GM23338 (cell line): Measurements from ENCODE around the gene PCDHB10.
"Not testable (repeated sequence)": the region's sequence is repeated elsewhere in the genome, so short reads cannot be mapped to it uniquely, and the experiment has no call there.

ENCODE experiments used
- CREB1 ChIP-seq: fragments of 250-450 bp; sonication (Bioruptor Pico); IDR thresholded peaks from 2 replicates; pipeline ENCODE4 v1.5.0; 2020; ENCODE audit warnings: low read depth, mild to moderate bottlenecking, moderate library complexity
- EZH2 ChIP-seq: fragments of 200-600 bp; sonication (generic); IDR thresholded peaks from one replicate; pipeline ENCODE4 v1.8.0; 2017; ENCODE audit warnings: antibody characterized with exemption, mild to moderate bottlenecking, low read depth; ENCODE audit not compliant: unreplicated experiment
- EZH2phosphoT487 ChIP-seq: fragments of 200-600 bp; sonication (generic); IDR thresholded peaks from one replicate; pipeline ENCODE4 v1.8.1; 2018; ENCODE audit warnings: antibody characterized with exemption; ENCODE audit not compliant: unreplicated experiment
- JUNB ChIP-seq: IDR thresholded peaks from one replicate; pipeline ENCODE4 v1.6.1; 2016; ENCODE audit warnings: antibody characterized with exemption; ENCODE audit not compliant: unreplicated experiment
- NANOG ChIP-seq: IDR thresholded peaks from 2 replicates; pipeline ENCODE4 v1.6.1; 2016; ENCODE audit warnings: antibody characterized with exemption, borderline replicate concordance
- POLR2AphosphoS5 ChIP-seq: IDR thresholded peaks from 2 replicates; pipeline ENCODE4 v1.6.1; 2016; ENCODE audit warnings: antibody characterized with exemption, low read depth
- STAT1 ChIP-seq: IDR thresholded peaks from one replicate; pipeline ENCODE4 v1.6.1; 2016; ENCODE audit warnings: antibody characterized with exemption; ENCODE audit not compliant: unreplicated experiment
- ZNF114 ChIP-seq: fragments of 250-450 bp; sonication (Bioruptor Pico); IDR thresholded peaks from 2 replicates; pipeline ENCODE4 v1.5.0; 2020; ENCODE audit warnings: mild to moderate bottlenecking, moderate library complexity
- ZNF331 ChIP-seq: fragments of 250-450 bp; sonication (Bioruptor Pico); IDR thresholded peaks from 2 replicates; pipeline ENCODE4 v1.5.0; 2020; ENCODE audit warnings: low read depth, mild to moderate bottlenecking, moderate library complexity
- TF ChIP-seq, protein P1 (sequence below), 2 experiments: fragments of 200-600 bp in 1 of 2; sonication (generic) in 1 of 2; conservative IDR thresholded peaks; 2 replicates each; pipeline versions ENCODE4 v1.5.1 to v1.6.1; 2016 to 2017; ENCODE audit warnings: antibody characterized with exemption in 2 of 2, low read depth in 2 of 2, mild to moderate bottlenecking in 2 of 2, moderate library complexity in 1 of 2
- TF ChIP-seq, protein P2 (sequence below): IDR thresholded peaks from one replicate; pipeline ENCODE4 v1.6.1; 2018; ENCODE audit warnings: antibody characterized with exemption; ENCODE audit not compliant: unreplicated experiment
- TF ChIP-seq, protein P3 (sequence below): fragments of 250-450 bp; sonication (Bioruptor Pico); IDR thresholded peaks from 2 replicates; pipeline ENCODE4 v1.5.0; 2020; ENCODE audit warnings: mild to moderate bottlenecking, moderate library complexity
- TF ChIP-seq, protein P4 (sequence below): IDR thresholded peaks from 2 replicates; pipeline ENCODE4 v1.6.1; 2016; ENCODE audit warnings: antibody characterized with exemption

DNA sequence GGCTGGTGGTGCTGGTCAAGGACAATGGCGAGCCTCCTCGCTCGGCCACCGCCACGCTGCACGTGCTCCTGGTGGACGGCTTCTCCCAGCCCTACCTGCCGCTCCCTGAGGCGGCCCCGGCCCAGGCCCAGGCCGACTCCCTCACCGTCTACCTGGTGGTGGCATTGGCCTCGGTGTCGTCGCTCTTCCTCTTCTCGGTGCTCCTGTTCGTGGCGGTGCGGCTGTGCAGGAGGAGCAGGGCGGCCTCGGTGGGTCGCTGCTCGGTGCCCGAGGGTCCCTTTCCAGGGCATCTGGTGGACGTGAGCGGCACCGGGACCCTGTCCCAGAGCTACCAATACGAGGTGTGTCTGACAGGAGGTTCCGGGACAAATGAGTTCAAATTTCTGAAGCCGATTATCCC, 33.3 kb downstream of the PCDHB10 start:
- TF ChIP-seq EZH2; EZH2phosphoT487; POLR2AphosphoS5; ZNF114; JUNB; CREB1; ZNF331 (CRISPR knock-in tag); STAT1; NANOG: not testable (repeated sequence)
- TF ChIP-seq, protein P1, sequence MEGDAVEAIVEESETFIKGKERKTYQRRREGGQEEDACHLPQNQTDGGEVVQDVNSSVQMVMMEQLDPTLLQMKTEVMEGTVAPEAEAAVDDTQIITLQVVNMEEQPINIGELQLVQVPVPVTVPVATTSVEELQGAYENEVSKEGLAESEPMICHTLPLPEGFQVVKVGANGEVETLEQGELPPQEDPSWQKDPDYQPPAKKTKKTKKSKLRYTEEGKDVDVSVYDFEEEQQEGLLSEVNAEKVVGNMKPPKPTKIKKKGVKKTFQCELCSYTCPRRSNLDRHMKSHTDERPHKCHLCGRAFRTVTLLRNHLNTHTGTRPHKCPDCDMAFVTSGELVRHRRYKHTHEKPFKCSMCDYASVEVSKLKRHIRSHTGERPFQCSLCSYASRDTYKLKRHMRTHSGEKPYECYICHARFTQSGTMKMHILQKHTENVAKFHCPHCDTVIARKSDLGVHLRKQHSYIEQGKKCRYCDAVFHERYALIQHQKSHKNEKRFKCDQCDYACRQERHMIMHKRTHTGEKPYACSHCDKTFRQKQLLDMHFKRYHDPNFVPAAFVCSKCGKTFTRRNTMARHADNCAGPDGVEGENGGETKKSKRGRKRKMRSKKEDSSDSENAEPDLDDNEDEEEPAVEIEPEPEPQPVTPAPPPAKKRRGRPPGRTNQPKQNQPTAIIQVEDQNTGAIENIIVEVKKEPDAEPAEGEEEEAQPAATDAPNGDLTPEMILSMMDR (conservative IDR thresholded peaks at IDR 0.05; ENCODE audit: low read depth in 2 of 2) = not testable (repeated sequence)
- TF ChIP-seq, protein P2, sequence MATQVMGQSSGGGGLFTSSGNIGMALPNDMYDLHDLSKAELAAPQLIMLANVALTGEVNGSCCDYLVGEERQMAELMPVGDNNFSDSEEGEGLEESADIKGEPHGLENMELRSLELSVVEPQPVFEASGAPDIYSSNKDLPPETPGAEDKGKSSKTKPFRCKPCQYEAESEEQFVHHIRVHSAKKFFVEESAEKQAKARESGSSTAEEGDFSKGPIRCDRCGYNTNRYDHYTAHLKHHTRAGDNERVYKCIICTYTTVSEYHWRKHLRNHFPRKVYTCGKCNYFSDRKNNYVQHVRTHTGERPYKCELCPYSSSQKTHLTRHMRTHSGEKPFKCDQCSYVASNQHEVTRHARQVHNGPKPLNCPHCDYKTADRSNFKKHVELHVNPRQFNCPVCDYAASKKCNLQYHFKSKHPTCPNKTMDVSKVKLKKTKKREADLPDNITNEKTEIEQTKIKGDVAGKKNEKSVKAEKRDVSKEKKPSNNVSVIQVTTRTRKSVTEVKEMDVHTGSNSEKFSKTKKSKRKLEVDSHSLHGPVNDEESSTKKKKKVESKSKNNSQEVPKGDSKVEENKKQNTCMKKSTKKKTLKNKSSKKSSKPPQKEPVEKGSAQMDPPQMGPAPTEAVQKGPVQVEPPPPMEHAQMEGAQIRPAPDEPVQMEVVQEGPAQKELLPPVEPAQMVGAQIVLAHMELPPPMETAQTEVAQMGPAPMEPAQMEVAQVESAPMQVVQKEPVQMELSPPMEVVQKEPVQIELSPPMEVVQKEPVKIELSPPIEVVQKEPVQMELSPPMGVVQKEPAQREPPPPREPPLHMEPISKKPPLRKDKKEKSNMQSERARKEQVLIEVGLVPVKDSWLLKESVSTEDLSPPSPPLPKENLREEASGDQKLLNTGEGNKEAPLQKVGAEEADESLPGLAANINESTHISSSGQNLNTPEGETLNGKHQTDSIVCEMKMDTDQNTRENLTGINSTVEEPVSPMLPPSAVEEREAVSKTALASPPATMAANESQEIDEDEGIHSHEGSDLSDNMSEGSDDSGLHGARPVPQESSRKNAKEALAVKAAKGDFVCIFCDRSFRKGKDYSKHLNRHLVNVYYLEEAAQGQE = not testable (repeated sequence)
- TF ChIP-seq, protein P3, sequence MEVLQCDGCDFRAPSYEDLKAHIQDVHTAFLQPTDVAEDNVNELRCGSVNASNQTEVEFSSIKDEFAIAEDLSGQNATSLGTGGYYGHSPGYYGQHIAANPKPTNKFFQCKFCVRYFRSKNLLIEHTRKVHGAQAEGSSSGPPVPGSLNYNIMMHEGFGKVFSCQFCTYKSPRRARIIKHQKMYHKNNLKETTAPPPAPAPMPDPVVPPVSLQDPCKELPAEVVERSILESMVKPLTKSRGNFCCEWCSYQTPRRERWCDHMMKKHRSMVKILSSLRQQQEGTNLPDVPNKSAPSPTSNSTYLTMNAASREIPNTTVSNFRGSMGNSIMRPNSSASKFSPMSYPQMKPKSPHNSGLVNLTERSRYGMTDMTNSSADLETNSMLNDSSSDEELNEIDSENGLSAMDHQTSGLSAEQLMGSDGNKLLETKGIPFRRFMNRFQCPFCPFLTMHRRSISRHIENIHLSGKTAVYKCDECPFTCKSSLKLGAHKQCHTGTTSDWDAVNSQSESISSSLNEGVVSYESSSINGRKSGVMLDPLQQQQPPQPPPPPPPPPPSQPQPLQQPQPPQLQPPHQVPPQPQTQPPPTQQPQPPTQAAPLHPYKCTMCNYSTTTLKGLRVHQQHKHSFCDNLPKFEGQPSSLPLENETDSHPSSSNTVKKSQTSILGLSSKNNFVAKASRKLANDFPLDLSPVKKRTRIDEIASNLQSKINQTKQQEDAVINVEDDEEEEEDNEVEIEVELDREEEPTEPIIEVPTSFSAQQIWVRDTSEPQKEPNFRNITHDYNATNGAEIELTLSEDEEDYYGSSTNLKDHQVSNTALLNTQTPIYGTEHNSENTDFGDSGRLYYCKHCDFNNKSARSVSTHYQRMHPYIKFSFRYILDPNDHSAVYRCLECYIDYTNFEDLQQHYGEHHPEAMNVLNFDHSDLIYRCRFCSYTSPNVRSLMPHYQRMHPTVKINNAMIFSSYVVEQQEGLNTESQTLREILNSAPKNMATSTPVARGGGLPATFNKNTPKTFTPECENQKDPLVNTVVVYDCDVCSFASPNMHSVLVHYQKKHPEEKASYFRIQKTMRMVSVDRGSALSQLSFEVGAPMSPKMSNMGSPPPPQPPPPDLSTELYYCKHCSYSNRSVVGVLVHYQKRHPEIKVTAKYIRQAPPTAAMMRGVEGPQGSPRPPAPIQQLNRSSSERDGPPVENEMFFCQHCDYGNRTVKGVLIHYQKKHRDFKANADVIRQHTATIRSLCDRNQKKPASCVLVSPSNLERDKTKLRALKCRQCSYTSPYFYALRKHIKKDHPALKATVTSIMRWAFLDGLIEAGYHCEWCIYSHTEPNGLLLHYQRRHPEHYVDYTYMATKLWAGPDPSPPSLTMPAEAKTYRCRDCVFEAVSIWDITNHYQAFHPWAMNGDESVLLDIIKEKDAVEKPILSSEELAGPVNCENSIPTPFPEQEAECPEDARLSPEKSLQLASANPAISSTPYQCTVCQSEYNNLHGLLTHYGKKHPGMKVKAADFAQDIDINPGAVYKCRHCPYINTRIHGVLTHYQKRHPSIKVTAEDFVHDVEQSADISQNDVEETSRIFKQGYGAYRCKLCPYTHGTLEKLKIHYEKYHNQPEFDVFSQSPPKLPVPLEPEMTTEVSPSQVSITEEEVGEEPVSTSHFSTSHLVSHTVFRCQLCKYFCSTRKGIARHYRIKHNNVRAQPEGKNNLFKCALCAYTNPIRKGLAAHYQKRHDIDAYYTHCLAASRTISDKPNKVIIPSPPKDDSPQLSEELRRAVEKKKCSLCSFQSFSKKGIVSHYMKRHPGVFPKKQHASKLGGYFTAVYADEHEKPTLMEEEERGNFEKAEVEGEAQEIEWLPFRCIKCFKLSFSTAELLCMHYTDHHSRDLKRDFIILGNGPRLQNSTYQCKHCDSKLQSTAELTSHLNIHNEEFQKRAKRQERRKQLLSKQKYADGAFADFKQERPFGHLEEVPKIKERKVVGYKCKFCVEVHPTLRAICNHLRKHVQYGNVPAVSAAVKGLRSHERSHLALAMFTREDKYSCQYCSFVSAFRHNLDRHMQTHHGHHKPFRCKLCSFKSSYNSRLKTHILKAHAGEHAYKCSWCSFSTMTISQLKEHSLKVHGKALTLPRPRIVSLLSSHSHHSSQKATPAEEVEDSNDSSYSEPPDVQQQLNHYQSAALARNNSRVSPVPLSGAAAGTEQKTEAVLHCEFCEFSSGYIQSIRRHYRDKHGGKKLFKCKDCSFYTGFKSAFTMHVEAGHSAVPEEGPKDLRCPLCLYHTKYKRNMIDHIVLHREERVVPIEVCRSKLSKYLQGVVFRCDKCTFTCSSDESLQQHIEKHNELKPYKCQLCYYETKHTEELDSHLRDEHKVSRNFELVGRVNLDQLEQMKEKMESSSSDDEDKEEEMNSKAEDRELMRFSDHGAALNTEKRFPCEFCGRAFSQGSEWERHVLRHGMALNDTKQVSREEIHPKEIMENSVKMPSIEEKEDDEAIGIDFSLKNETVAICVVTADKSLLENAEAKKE (CRISPR knock-in tag) = not testable (repeated sequence)
- TF ChIP-seq, protein P4, sequence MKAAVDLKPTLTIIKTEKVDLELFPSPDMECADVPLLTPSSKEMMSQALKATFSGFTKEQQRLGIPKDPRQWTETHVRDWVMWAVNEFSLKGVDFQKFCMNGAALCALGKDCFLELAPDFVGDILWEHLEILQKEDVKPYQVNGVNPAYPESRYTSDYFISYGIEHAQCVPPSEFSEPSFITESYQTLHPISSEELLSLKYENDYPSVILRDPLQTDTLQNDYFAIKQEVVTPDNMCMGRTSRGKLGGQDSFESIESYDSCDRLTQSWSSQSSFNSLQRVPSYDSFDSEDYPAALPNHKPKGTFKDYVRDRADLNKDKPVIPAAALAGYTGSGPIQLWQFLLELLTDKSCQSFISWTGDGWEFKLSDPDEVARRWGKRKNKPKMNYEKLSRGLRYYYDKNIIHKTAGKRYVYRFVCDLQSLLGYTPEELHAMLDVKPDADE = not testable (repeated sequence)
